ENCODE results near the gene DIPK1A.

DNA sequence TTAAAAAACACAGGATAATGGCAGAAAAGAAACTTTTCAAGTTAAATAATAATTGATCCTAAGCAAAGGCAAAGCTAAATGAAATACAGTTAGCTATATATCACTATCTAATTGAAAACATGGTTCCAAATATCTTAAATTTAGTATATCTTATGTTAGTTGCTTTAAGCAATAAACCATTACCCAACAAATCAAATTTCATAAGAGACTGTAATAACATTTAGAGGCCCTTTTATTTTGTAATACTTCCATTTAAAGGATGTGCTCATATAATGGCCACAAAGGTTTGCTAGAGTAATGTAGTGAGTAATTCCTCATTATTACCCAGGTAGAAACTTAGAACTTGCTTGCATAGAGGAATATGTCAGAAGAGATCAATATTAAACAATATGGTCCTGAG lies 97.1 kb downstream of the DIPK1A start:
- no peak for TF ChIP-seq ZNF23 (tag by site-specific recombination; IDR thresholded peaks at IDR 0.05; ENCODE audit: borderline replicate concordance)
- TF ChIP-seq ZNF184 (tag by site-specific recombination; IDR thresholded peaks at IDR 0.05) = no peak
- TF ChIP-seq, protein P1, sequence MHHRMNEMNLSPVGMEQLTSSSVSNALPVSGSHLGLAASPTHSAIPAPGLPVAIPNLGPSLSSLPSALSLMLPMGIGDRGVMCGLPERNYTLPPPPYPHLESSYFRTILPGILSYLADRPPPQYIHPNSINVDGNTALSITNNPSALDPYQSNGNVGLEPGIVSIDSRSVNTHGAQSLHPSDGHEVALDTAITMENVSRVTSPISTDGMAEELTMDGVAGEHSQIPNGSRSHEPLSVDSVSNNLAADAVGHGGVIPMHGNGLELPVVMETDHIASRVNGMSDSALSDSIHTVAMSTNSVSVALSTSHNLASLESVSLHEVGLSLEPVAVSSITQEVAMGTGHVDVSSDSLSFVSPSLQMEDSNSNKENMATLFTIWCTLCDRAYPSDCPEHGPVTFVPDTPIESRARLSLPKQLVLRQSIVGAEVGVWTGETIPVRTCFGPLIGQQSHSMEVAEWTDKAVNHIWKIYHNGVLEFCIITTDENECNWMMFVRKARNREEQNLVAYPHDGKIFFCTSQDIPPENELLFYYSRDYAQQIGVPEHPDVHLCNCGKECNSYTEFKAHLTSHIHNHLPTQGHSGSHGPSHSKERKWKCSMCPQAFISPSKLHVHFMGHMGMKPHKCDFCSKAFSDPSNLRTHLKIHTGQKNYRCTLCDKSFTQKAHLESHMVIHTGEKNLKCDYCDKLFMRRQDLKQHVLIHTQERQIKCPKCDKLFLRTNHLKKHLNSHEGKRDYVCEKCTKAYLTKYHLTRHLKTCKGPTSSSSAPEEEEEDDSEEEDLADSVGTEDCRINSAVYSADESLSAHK (tag by site-specific recombination; IDR thresholded peaks at IDR 0.05) = no peak
- TF ChIP-seq, protein P2, sequence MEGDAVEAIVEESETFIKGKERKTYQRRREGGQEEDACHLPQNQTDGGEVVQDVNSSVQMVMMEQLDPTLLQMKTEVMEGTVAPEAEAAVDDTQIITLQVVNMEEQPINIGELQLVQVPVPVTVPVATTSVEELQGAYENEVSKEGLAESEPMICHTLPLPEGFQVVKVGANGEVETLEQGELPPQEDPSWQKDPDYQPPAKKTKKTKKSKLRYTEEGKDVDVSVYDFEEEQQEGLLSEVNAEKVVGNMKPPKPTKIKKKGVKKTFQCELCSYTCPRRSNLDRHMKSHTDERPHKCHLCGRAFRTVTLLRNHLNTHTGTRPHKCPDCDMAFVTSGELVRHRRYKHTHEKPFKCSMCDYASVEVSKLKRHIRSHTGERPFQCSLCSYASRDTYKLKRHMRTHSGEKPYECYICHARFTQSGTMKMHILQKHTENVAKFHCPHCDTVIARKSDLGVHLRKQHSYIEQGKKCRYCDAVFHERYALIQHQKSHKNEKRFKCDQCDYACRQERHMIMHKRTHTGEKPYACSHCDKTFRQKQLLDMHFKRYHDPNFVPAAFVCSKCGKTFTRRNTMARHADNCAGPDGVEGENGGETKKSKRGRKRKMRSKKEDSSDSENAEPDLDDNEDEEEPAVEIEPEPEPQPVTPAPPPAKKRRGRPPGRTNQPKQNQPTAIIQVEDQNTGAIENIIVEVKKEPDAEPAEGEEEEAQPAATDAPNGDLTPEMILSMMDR (tag by site-specific recombination; IDR thresholded peaks at IDR 0.05) = no peak
- TF ChIP-seq ZFP37 (tag by site-specific recombination; IDR thresholded peaks at IDR 0.05) = no peak
- TF ChIP-seq KLF9 (tag by site-specific recombination; IDR thresholded peaks at IDR 0.05; ENCODE audit: low read depth) = no peak
- TF ChIP-seq, protein P3, sequence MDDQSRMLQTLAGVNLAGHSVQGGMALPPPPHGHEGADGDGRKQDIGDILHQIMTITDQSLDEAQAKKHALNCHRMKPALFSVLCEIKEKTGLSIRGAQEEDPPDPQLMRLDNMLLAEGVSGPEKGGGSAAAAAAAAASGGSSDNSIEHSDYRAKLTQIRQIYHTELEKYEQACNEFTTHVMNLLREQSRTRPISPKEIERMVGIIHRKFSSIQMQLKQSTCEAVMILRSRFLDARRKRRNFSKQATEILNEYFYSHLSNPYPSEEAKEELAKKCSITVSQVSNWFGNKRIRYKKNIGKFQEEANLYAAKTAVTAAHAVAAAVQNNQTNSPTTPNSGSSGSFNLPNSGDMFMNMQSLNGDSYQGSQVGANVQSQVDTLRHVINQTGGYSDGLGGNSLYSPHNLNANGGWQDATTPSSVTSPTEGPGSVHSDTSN (CRISPR knock-in tag; IDR thresholded peaks at IDR 0.05) = no peak

All from HEK293 (cell line).